HepG2 (cell line): ENCODE measurements around the gene CD2AP. TPM values are rescaled to one million over a fixed set of nuclear protein-coding genes. Genes with fewer than 3 reads are reported as not detected.

Experiments used
- ATF7 ChIP-seq, 2 experiments: fragments of 450-650 bp in 1 of 2; sonication (generic) in 1 of 2; formaldehyde crosslinking in 1 of 2; IDR thresholded peaks; 2 replicates each; pipeline versions ENCODE4 v1.4.0 to v1.6.1; 2016 to 2020; ENCODE audit warnings: antibody characterized with exemption in 1 of 2, mild to moderate bottlenecking in 1 of 2, missing genetic modification reagents in 1 of 2
- HNRNPL ChIP-seq: fragments of 200-400 bp; formaldehyde crosslinking; IDR thresholded peaks from 2 replicates; pipeline ENCODE4 v1.6.1; 2017; ENCODE audit warnings: mild to moderate bottlenecking, low read depth, low read length
- NFKBIZ ChIP-seq: IDR thresholded peaks from 2 replicates; pipeline ENCODE4 v1.6.1; 2018; ENCODE audit warnings: missing genetic modification reagents, missing compliant biosample characterization
- PAX8 ChIP-seq: sonication (generic); formaldehyde crosslinking; IDR thresholded peaks from 2 replicates; pipeline ENCODE4 v1.8.0; 2022; ENCODE audit warnings: mild to moderate bottlenecking, missing genetic modification reagents, borderline replicate concordance
- SYNCRIP ChIP-seq: fragments of 200-400 bp; formaldehyde crosslinking; IDR thresholded peaks from 2 replicates; pipeline ENCODE4 v1.6.1; 2018; ENCODE audit warnings: mild to moderate bottlenecking, low read depth, low read length; ENCODE audit not compliant: insufficient read depth
- TIGD3 ChIP-seq: sonication (generic); formaldehyde crosslinking; IDR thresholded peaks from 2 replicates; pipeline ENCODE4 v1.5.1; 2020; ENCODE audit warnings: mild to moderate bottlenecking, missing genetic modification reagents, borderline replicate concordance
- ZFP37 ChIP-seq: sonication (generic); formaldehyde crosslinking; IDR thresholded peaks from 2 replicates; pipeline ENCODE4 v1.4.0; 2020; ENCODE audit warnings: missing genetic modification reagents, borderline replicate concordance
- ZKSCAN1 ChIP-seq: fragments of 150-350 bp; IDR thresholded peaks from 2 replicates; pipeline ENCODE4 v1.6.1; 2014; ENCODE audit warnings: low read length
- ZNF12 ChIP-seq: sonication (generic); formaldehyde crosslinking; IDR thresholded peaks from 2 replicates; pipeline ENCODE4 v1.5.0; 2020; ENCODE audit warnings: missing genetic modification reagents
- ZNF512B ChIP-seq: sonication (generic); formaldehyde crosslinking; IDR thresholded peaks from 2 replicates; pipeline ENCODE4 v1.5.1; 2020; ENCODE audit warnings: missing genetic modification reagents, mild to moderate bottlenecking, borderline replicate concordance
- ZNF75D ChIP-seq: sonication (generic); formaldehyde crosslinking; IDR thresholded peaks from 2 replicates; pipeline ENCODE4 v1.8.1; 2023; ENCODE audit warnings: missing genetic modification reagents, mild to moderate bottlenecking, borderline replicate concordance
- ZNF784 ChIP-seq: sonication (generic); formaldehyde crosslinking; IDR thresholded peaks from 2 replicates; pipeline ENCODE4 v1.5.1; 2020; ENCODE audit warnings: missing genetic modification reagents, mild to moderate bottlenecking, borderline replicate concordance
- polyA plus RNA-seq, 8 experiments: library from polyadenylated mRNA; depleted of rRNA in 3 of 8; stranded (reverse) in 7 of 8; unstranded in 1 of 8; fragments of >200 nt; fragmentation: Illumina TruSeq in 4 of 8; extraction: Trizol in 4 of 8; gene quantifications; 2 replicates each; pipeline versions ENCODE4 v1.2.1 to v1.2.3, GENCODE V29; 2011 to 2016; ENCODE audit warnings: low read depth in 4 of 8, missing spikeins in 1 of 8, mixed read lengths in 1 of 8; ENCODE audit not compliant: insufficient read depth in 1 of 8
- total RNA-seq, 5 experiments: library from RNA; depleted of rRNA; stranded (reverse); fragments of >200 nt; fragmentation: Illumina TruSeq; extraction: Trizol; gene quantifications; 2 replicates each; pipeline ENCODE4 v1.2.3, GENCODE V29; 2016; ENCODE audit warnings: low read depth in 1 of 5
- TF ChIP-seq, protein P1 (sequence below): sonication (generic); formaldehyde crosslinking; IDR thresholded peaks from 2 replicates; pipeline ENCODE4 v1.9.0; 2022; ENCODE audit warnings: low read depth, missing genetic modification reagents
- TF ChIP-seq, protein P2 (sequence below), 2 experiments: fragments of 450-650 bp in 1 of 2; sonication (generic) in 1 of 2; formaldehyde crosslinking; IDR thresholded peaks; 2 replicates each; pipeline versions ENCODE4 v1.5.0 to v1.8.0; 2020 to 2022; ENCODE audit warnings: mild to moderate bottlenecking in 1 of 2, missing genetic modification reagents in 1 of 2
- TF ChIP-seq, protein P3 (sequence below): sonication (generic); formaldehyde crosslinking; IDR thresholded peaks from 2 replicates; pipeline ENCODE4 v1.4.0; 2020; ENCODE audit warnings: low read depth, missing genetic modification reagents

Gene CD2AP
- total and polyA plus RNA-seq, 2 of the 13 experiments (the other 11 are each of a cell fraction or from before 2014, with no cell fraction given): 8.6 to 31.9 TPM

DNA sequence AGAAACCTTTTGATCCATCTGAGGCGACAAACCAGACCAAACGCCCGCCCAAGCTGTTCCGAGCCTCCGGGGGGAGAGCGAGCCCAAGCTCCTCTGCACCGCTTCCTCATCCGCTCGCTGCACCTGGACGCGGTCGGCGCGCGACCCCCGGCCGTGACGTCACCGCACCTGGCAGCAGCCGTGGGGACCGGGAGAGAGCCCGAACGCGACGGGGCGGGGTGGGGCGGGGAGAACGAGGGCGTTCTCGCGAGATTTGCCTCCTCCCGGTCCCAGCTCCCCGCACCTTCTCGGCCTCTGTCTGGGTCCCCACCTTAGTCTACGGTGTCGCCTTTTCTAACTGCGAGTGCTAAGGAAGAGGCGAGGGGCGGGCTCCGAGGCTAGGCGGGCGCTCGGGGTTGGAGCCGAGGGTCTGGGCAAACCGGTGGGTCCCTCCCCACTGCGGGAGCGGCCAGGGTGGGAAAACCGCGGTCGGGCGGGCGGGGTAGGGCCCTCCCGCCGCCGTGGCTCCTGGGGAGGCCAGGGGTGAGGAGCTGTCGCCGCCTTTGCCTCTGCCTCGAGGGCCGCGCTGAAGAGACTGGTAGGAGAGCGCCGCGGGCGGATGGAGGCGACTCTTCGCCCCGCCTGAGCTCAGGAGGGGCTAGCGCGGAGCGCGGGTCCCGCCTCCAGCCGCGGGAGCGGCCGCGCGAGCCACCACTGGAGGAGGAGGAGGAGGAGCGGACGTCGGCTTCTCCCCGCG is at the start of gene CD2AP (continued):
- TF ChIP-seq, protein P1, sequence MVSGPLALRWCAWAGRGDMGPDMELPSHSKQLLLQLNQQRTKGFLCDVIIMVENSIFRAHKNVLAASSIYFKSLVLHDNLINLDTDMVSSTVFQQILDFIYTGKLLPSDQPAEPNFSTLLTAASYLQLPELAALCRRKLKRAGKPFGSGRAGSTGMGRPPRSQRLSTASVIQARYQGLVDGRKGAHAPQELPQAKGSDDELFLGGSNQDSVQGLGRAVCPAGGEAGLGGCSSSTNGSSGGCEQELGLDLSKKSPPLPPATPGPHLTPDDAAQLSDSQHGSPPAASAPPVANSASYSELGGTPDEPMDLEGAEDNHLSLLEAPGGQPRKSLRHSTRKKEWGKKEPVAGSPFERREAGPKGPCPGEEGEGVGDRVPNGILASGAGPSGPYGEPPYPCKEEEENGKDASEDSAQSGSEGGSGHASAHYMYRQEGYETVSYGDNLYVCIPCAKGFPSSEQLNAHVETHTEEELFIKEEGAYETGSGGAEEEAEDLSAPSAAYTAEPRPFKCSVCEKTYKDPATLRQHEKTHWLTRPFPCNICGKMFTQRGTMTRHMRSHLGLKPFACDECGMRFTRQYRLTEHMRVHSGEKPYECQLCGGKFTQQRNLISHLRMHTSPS (CRISPR knock-in tag): no peak
- no peak; the same call in 1 of the 2 replicates for TF ChIP-seq NFKBIZ
- TF ChIP-seq, protein P2, sequence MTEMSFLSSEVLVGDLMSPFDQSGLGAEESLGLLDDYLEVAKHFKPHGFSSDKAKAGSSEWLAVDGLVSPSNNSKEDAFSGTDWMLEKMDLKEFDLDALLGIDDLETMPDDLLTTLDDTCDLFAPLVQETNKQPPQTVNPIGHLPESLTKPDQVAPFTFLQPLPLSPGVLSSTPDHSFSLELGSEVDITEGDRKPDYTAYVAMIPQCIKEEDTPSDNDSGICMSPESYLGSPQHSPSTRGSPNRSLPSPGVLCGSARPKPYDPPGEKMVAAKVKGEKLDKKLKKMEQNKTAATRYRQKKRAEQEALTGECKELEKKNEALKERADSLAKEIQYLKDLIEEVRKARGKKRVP (CRISPR knock-in tag; IDR thresholded peaks at IDR 0.05): peak in 1 of 2 experiments; percentile 33; a peak in 1 of 4 replicates
- TF ChIP-seq ZNF512B: 0 out of 2 replicates have a peak, but pooled peaks have one; percentile 39
- TF ChIP-seq, protein P3, sequence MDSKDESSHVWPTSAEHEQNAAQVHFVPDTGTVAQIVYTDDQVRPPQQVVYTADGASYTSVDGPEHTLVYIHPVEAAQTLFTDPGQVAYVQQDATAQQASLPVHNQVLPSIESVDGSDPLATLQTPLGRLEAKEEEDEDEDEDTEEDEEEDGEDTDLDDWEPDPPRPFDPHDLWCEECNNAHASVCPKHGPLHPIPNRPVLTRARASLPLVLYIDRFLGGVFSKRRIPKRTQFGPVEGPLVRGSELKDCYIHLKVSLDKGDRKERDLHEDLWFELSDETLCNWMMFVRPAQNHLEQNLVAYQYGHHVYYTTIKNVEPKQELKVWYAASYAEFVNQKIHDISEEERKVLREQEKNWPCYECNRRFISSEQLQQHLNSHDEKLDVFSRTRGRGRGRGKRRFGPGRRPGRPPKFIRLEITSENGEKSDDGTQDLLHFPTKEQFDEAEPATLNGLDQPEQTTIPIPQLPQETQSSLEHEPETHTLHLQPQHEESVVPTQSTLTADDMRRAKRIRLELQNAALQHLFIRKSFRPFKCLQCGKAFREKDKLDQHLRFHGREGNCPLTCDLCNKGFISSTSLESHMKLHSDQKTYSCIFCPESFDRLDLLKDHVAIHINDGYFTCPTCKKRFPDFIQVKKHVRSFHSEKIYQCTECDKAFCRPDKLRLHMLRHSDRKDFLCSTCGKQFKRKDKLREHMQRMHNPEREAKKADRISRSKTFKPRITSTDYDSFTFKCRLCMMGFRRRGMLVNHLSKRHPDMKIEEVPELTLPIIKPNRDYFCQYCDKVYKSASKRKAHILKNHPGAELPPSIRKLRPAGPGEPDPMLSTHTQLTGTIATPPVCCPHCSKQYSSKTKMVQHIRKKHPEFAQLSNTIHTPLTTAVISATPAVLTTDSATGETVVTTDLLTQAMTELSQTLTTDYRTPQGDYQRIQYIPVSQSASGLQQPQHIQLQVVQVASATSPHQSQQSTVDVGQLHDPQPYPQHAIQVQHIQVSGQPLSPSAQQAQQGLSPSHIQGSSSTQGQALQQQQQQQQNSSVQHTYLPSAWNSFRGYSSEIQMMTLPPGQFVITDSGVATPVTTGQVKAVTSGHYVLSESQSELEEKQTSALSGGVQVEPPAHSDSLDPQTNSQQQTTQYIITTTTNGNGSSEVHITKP: no peak
- no peak for TF ChIP-seq SYNCRIP
- peak; percentile 20; the same call in 1 of the 2 replicates for TF ChIP-seq HNRNPL
- TF ChIP-seq PAX8 (CRISPR knock-in tag): no peak
- peak; percentile 65; the same call in 1 of the 2 replicates for TF ChIP-seq ZNF784 (CRISPR knock-in tag)
- no peak for TF ChIP-seq ZKSCAN1
- TF ChIP-seq ZNF75D (CRISPR knock-in tag): no peak
- peak; percentile 93 for TF ChIP-seq ATF7 (IDR thresholded peaks at IDR 0.05)
- peak; percentile 95 for TF ChIP-seq ATF7 (CRISPR knock-in tag; IDR thresholded peaks at IDR 0.05)
- TF ChIP-seq TIGD3: no peak
- TF ChIP-seq ZFP37: 0 out of 2 replicates have a peak, but pooled peaks have one; percentile 68
- peak; percentile 53; the same call in 1 of the 2 replicates for TF ChIP-seq ZNF12 (CRISPR knock-in tag)
